Neuronal stem cell (in vitro differentiated cells): ENCODE measurements around the gene IRS2.
A peak's percentile ranks its signal among the peaks of the same experiment; 100 is the strongest.

Experiments used
- DNase-seq: peaks from one replicate; pipeline ENCODE4 v3.0.0-alpha.2; 2013; ENCODE audit warnings: low spot score
- H2AFZ ChIP-seq: one replicate; pipeline ENCODE4 v1.6.1; 2013; ENCODE audit warnings: mild to moderate bottlenecking, low read length, inconsistent platforms
- H2AK5ac ChIP-seq: 2 replicates; pipeline ENCODE4 v1.6.1; 2013; ENCODE audit warnings: low read depth, mild to moderate bottlenecking, inconsistent platforms, low read length, moderate library complexity, mixed read lengths
- H2BK120ac ChIP-seq: 2 replicates; pipeline ENCODE4 v1.6.1; 2013; ENCODE audit warnings: low read depth, mild to moderate bottlenecking, inconsistent platforms, low read length, moderate library complexity, mixed read lengths
- H2BK12ac ChIP-seq: one replicate; pipeline ENCODE4 v1.6.1; 2013; ENCODE audit warnings: low read length, inconsistent platforms
- H2BK15ac ChIP-seq: 2 replicates; pipeline ENCODE4 v1.6.1; 2013; ENCODE audit warnings: mild to moderate bottlenecking, low read length, inconsistent platforms, mixed read lengths
- H2BK5ac ChIP-seq: one replicate; pipeline ENCODE4 v1.6.1; 2013; ENCODE audit warnings: inconsistent platforms, mild to moderate bottlenecking, low read length, moderate library complexity
- H3K14ac ChIP-seq: one replicate; pipeline ENCODE4 v1.6.1; 2013; ENCODE audit warnings: low read length, inconsistent platforms
- H3K18ac ChIP-seq: 2 replicates; pipeline ENCODE4 v1.6.1; 2013; ENCODE audit warnings: low read length, inconsistent platforms
- H3K23ac ChIP-seq: 2 replicates; pipeline ENCODE4 v1.6.1; 2013; ENCODE audit warnings: low read depth, mild to moderate bottlenecking, mixed read lengths, low read length, inconsistent platforms; ENCODE audit not compliant: poor library complexity
- H3K27ac ChIP-seq: replicated peaks from 3 replicates; pipeline ENCODE4 v1.5.1; 2013; ENCODE audit warnings: low read length, inconsistent platforms
- H3K27me3 ChIP-seq, 3 experiments: 2 replicates each; pipeline ENCODE4 v1.6.1; 2013; ENCODE audit warnings: low read length in 3 of 3, mild to moderate bottlenecking in 2 of 3, inconsistent platforms in 1 of 3, low read depth in 1 of 3, mixed read lengths in 1 of 3, moderate library complexity in 1 of 3; ENCODE audit not compliant: control insufficient read depth in 3 of 3, insufficient read depth in 3 of 3
- H3K36me3 ChIP-seq, 2 donors: replicated peaks in 1 of 2; 2 replicates each; pipeline ENCODE4 v1.6.1; 2013; ENCODE audit warnings: low read length in 2 of 2; ENCODE audit not compliant: control insufficient read depth in 2 of 2, insufficient read depth in 2 of 2
- H3K4ac ChIP-seq: 2 replicates; pipeline ENCODE4 v1.6.1; 2013; ENCODE audit warnings: inconsistent platforms, mild to moderate bottlenecking, low read length, moderate library complexity
- H3K4me1 ChIP-seq, 2 donors: 1 replicate in 1 of 2; 2 replicates in 1 of 2; pipeline ENCODE4 v1.6.1; 2013; ENCODE audit warnings: low read length in 2 of 2, low read depth in 1 of 2; ENCODE audit not compliant: control insufficient read depth in 2 of 2, insufficient read depth in 1 of 2
- H3K4me2 ChIP-seq: one replicate; pipeline ENCODE4 v1.6.1; 2013; ENCODE audit warnings: mild to moderate bottlenecking, low read length, inconsistent platforms; ENCODE audit not compliant: insufficient read depth, poor library complexity, severe bottlenecking
- H3K4me3 ChIP-seq, 2 donors: 2 replicates each; pipeline ENCODE4 v1.5.1; 2013; ENCODE audit warnings: low read length in 2 of 2, mild to moderate bottlenecking in 2 of 2, inconsistent platforms in 1 of 2, moderate library complexity in 1 of 2
- H3K79me1 ChIP-seq: one replicate; pipeline ENCODE4 v1.6.1; 2013; ENCODE audit warnings: low read depth, mild to moderate bottlenecking, inconsistent platforms, low read length, moderate library complexity
- H3K9ac ChIP-seq: one replicate; pipeline ENCODE4 v1.6.1; 2013; ENCODE audit warnings: mild to moderate bottlenecking, low read depth, low read length, inconsistent platforms; ENCODE audit not compliant: poor library complexity
- H3K9me3 ChIP-seq, 2 donors: replicated peaks in 1 of 2; 2 replicates each; pipeline versions ENCODE3 to v1.6.1; 2013; ENCODE audit warnings: low read length in 2 of 2, mild to moderate bottlenecking in 2 of 2, inconsistent platforms in 1 of 2, low read depth in 1 of 2, mixed read lengths in 1 of 2, moderate library complexity in 1 of 2; ENCODE audit not compliant: control insufficient read depth in 2 of 2, insufficient read depth in 1 of 2
- H4K8ac ChIP-seq: one replicate; pipeline ENCODE4 v1.6.1; 2013; ENCODE audit warnings: low read depth, mild to moderate bottlenecking, inconsistent platforms, low read length, moderate library complexity
- H4K91ac ChIP-seq: one replicate; pipeline ENCODE4 v1.6.1; 2013; ENCODE audit warnings: low read length, low read depth, mild to moderate bottlenecking, inconsistent platforms; ENCODE audit not compliant: poor library complexity
- WGBS, 2 donors: extraction: QIAGEN DNeasy Blood & Tissue Kit; methylation state at CpG; one replicate each; pipeline ENCODE4 v1.1.7; 2013; ENCODE audit warnings: missing lambda C conversion rate in 2 of 2, mixed read lengths in 1 of 2; ENCODE audit not compliant: insufficient read length in 2 of 2, insufficient replicate concordance in 1 of 2; ENCODE audit errors: extremely low coverage in 2 of 2; 5-methylcytosine and 5-hydroxymethylcytosine counted together

IRS2 gene

DNA sequence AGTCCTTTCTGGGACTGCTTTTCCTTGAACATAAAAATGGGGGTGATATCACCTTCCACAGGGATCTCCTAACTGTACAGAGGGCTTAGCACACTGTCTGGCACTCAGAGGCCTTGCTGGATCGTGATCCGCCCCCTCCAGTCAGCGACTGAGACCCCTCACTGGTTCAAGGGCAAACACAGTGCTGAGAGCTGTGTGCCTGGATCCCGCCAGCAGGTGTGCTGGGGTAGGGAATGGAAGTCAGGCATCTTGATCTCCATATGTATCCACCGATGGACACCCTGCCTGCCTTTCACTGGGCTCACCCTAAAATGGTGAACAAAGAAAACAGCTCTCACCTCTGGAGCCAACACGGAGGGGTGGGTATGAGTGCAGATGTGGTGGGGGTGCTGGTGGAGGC lies 64.3 kb downstream of the IRS2 start:
- no CpG with 5 or more reads among the region's 6 CpGs for WGBS, 2 donors
- no peak overlapping the region for H2BK5ac ChIP-seq
- no peak for DNase-seq
- H2AK5ac ChIP-seq: peak overlapping the region; percentile 1
- H3K23ac ChIP-seq: no peak overlapping the region
- H3K18ac ChIP-seq: no peak overlapping the region
- no peak overlapping the region for H2BK15ac ChIP-seq
- H4K91ac ChIP-seq: no peak overlapping the region
- no peaks in the 10 kb centered on the region for H3K79me1 ChIP-seq
- H3K36me3 ChIP-seq: no peaks in the 10 kb centered on the region
- no peak overlapping the region for H2AFZ ChIP-seq
- peaks cover 0 to 5% (median 0%) of the 10 kb centered on the region in 3 experiments for H3K27me3 ChIP-seq
- H3K4me3 ChIP-seq: no peak overlapping the region
- no peak overlapping the region for H3K4ac ChIP-seq
- no peak overlapping the region for H3K9ac ChIP-seq
- H3K27ac ChIP-seq: no peak overlapping the region
- no peak overlapping the region for H2BK120ac ChIP-seq
- H3K14ac ChIP-seq: no peak overlapping the region
- H3K4me1 ChIP-seq: peaks cover 0 to 3% of the 10 kb centered on the region in 2 donors
- H4K8ac ChIP-seq: no peak overlapping the region
- no peak overlapping the region for H2BK12ac ChIP-seq
- no peak overlapping the region for H3K4me2 ChIP-seq
- H3K9me3 ChIP-seq: no peaks in the 10 kb centered on the region

DNA sequence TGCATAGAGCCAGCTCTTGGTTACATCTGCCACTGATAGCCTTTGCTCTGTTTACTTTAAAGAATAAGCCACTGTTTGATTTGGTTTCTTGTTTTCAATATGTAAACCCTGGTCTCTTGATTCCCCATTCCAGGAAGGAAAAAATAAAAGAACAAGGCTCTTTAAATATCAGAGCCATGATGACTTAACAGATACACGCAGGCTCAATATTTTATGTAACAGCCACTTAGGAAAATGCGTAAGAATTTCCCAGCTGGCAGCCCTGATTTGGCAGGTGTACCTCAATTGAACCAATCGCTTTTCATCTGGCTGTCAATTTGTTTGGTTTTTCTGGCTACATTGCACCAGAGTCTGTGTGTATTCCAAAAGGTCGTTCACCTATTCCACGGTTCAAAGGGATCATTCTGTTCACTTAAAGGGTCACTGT lies 65.6 kb downstream of the IRS2 start:
- Histone ChIP-seq H4K8ac (no peak overlapping the region), H2BK12ac (no peak overlapping the region), H2AK5ac (no peak overlapping the region), H3K79me1 (no peaks in the 10 kb centered on the region), H2AFZ (no peak overlapping the region), H3K14ac (no peak overlapping the region), H3K36me3 (no peaks in the 10 kb centered on the region), H3K4me1 (peaks cover 3% of the 10 kb centered on the region in 2 donors), H3K27ac (no peak overlapping the region), H2BK120ac (no peak overlapping the region), H2BK5ac (no peak overlapping the region), H3K23ac (no peak overlapping the region), H3K4me3 (no peak overlapping the region), H3K4ac (no peak overlapping the region), H2BK15ac (no peak overlapping the region), H3K4me2 (no peak overlapping the region), H3K18ac (no peak overlapping the region), H4K91ac (no peak overlapping the region), H3K9ac (no peak overlapping the region), H3K9me3 (no peaks in the 10 kb centered on the region), H3K27me3 (peaks cover 0 to 5% (median 0%) of the 10 kb centered on the region in 3 experiments)
- no CpG with 5 or more reads among the region's 5 CpGs for WGBS, 2 donors
- DNase-seq: no peak

DNA sequence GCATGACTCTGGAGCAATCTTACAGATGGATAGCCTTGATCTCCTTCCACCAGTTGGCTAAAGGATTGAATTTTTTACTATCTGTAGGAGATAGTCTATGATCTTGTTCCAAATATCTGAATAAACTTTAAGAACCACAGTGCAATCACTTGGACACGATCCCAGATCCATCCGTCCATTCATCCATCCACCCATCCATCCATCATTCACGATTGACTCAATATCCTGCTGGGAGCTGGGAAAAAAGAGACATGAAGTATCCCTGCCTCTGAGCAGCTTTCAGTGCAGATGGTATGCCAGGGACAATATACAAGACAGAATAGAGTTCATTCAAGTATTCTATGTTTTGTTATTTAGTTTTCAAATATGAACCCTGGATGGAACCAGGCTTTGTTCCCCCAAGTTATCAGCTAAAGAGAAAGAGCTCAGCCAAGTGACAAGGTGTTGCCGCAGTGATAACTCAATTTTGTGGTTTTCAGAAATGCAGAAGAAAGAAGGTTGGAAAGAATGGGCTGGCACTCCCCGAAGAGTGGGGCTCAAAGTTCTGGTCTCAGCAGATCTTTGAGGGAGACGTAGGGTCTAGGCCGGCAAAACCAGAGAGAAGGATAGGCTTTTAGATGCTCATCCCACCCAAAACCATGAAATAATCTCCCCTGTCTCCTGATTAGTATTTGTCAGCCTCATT lies 66.3 kb downstream of the IRS2 start:
- no CpG with 5 or more reads among the region's 7 CpGs for WGBS, 2 donors

DNA sequence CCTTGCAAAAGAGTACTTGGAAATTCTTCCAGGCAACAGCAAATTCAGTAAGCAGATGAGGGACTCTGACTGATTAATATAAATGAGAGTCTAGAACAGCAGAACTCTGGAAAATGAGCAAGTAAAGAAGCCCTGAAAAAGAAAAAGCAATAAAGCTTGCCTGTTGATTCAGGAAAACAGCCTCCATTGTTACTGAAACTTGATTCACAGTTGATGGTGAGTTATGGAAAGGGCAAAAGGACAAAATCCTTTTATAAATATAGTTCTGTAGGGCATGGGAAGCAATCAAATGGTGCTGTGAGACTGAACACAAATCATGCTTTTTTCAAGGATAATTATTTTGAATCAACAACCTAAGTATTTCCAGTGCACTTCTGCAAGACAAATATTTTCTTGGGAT lies 67.7 kb downstream of the IRS2 start:
- H3K14ac ChIP-seq: no peak overlapping the region
- no peak overlapping the region for H3K4me3 ChIP-seq
- no peak overlapping the region for H2AK5ac ChIP-seq

More for the DNA sequence above, 66.3 kb downstream of the IRS2 start:
- no peak overlapping the region for H3K4ac ChIP-seq
- H3K4me2 ChIP-seq: no peak overlapping the region
- H3K4me1 ChIP-seq: peaks cover 3 to 5% of the 10 kb centered on the region in 2 donors
- no peak overlapping the region for H2AFZ ChIP-seq
- no peak overlapping the region for H3K4me3 ChIP-seq
- H3K18ac ChIP-seq: no peak overlapping the region
- H3K23ac ChIP-seq: no peak overlapping the region
- no peak overlapping the region for H4K91ac ChIP-seq
- no peak overlapping the region for H2BK12ac ChIP-seq
- DNase-seq: no peak
- H4K8ac ChIP-seq: no peak overlapping the region
- no peak overlapping the region for H2BK15ac ChIP-seq
- H3K36me3 ChIP-seq: no peaks in the 10 kb centered on the region
- no peak overlapping the region for H2BK5ac ChIP-seq
- peaks cover 0 to 5% (median 0%) of the 10 kb centered on the region in 3 experiments for H3K27me3 ChIP-seq
- H3K79me1 ChIP-seq: no peaks in the 10 kb centered on the region
- no peaks in the 10 kb centered on the region for H3K9me3 ChIP-seq
- no peak overlapping the region for H2BK120ac ChIP-seq
- H3K9ac ChIP-seq: no peak overlapping the region
- H3K14ac ChIP-seq: no peak overlapping the region
- H2AK5ac ChIP-seq: no peak overlapping the region
- H3K27ac ChIP-seq: no peak overlapping the region

More for the DNA sequence above, 67.7 kb downstream of the IRS2 start:
- no peaks in the 10 kb centered on the region for H3K9me3 ChIP-seq
- H3K27ac ChIP-seq: no peak overlapping the region
- no peak for DNase-seq
- no peak overlapping the region for H3K18ac ChIP-seq
- no peak overlapping the region for H2BK12ac ChIP-seq
- no peaks in the 10 kb centered on the region for H3K79me1 ChIP-seq
- H4K91ac ChIP-seq: no peak overlapping the region
- no peak overlapping the region for H3K9ac ChIP-seq
- no peak overlapping the region for H3K4me2 ChIP-seq
- H3K4me1 ChIP-seq: peaks cover 3 to 5% of the 10 kb centered on the region in 2 donors
- H3K23ac ChIP-seq: no peak overlapping the region
- H2BK15ac ChIP-seq: no peak overlapping the region
- no peak overlapping the region for H2AFZ ChIP-seq
- H3K27me3 ChIP-seq: peaks cover 0 to 5% (median 0%) of the 10 kb centered on the region in 3 experiments
- H2BK5ac ChIP-seq: no peak overlapping the region
- no peaks in the 10 kb centered on the region for H3K36me3 ChIP-seq
- no peak overlapping the region for H3K4ac ChIP-seq
- no peak overlapping the region for H2BK120ac ChIP-seq
- no peak overlapping the region for H4K8ac ChIP-seq
